ENCODE measurements around the gene DDX21.
"Not testable (repeated sequence)": the region's sequence is repeated elsewhere in the genome, so short reads cannot be mapped to it uniquely, and the experiment has no call there.

Gene DDX21

DNA sequence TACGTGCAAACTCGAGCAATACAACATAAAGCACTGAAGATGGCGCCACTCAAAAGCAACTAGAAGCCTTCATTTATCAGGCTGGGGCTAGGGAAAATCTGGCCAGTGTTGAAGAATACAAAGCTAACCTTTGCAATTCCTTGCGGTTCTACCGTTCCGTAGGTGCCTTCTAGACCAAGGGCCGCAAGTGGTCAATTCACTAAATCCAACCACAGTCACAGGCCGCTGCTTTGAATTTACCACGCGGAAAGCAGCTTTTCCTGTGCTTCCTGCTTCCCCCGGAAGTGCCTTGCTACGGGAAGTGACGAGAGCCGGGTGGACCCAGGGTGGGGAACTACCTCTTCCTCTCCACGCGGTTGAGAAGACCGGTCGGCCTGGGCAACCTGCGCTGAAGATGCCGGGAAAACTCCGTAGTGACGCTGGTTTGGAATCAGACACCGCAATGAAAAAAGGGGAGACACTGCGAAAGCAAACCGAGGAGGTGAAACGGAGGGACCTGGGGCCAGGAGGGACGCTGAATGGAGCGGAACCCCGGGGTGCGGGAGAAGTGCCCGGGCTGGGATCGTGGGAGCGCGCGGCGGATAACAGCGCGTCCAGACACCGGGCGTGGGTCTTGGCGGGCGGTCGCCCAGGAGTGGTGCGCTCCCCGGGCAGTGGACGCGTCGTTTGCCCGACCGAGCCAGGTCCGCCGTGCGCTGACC is at the start of gene DDX21:
DDX21 (plus strand) TSS at position 339 of the 701 bp plus-strand sequence; CDS start at position 395, 56 bp downstream.
- peak; percentile 87 for DNase-seq (ENCODE audit: low read depth)
- H3K4me3 ChIP-seq (ENCODE audit: low read depth, low read length), result peak within 1 kb of the TSS; percentile 98
- peak; percentile 48 for TF ChIP-seq CTCF (IDR thresholded peaks at IDR 0.05; ENCODE audit: control insufficient read depth, extremely low read depth, insufficient read depth)

- no peak for TF ChIP-seq CTCF (IDR thresholded peaks at IDR 0.05; ENCODE audit: control insufficient read depth, extremely low read depth, insufficient read depth)
- no peak for DNase-seq (ENCODE audit: low read depth)
These were observed 31.4 kb upstream of the DDX21 start for GRCh38 chr10:68924593-68924992.

GRCh38 chr10:68925489-68925888 is 30.5 kb upstream of the DDX21 start:
- no peak for DNase-seq (ENCODE audit: low read depth)
- no peak overlapping the region for H3K4me3 ChIP-seq (ENCODE audit: low read depth, low read length)
- TF ChIP-seq CTCF (IDR thresholded peaks at IDR 0.05; ENCODE audit: control insufficient read depth, extremely low read depth, insufficient read depth), result no peak

More at GRCh38 chr10:68924593-68924992, 31.4 kb upstream of the DDX21 start:
- no peak overlapping the region for H3K4me3 ChIP-seq (ENCODE audit: low read depth, low read length)

DNA sequence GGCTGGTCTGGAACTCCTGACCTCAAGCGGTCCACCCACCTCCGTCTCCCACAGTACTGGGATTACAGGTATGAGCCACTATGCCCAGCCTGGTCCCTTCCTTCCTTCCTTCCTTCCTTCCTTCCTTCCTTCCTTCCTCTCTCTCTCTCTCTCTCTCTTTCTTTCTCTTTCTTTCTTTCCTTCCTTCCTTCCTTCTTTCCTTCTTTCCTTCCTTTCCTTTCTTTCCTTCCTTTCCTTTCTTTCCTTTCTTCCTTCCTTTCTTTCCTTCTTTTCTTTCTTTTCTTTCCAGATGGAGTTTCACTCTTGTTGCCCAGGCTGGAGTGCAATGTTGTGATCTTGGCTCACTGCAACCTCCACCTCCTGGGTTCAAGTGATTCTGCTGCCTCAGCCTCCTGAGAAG is 26.8 kb upstream of the DDX21 start:
- H3K4me3 ChIP-seq (ENCODE audit: low read depth, low read length); DNase-seq (ENCODE audit: low read depth): not testable (repeated sequence)

DNA sequence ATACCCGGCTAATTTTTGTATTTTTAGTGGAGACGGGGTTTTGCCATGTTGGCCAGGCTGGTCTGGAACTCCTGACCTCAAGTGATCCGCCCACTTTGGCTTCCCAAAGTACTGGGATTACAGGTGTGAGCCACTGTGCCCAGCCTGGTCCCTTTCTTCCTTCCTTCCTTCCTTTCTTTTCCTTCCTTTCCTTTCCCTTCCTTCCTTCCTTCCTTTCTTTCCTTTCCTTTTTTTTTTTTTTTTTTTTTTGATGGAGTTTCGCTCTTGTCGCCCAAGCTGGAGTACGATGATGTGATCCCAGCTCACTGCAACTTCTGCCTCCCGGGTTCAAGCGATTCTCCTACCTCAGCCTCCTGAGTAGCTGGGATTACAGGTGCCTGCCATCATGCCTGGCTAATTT is 26.1 kb upstream of the DDX21 start:
- H3K4me3 ChIP-seq (ENCODE audit: low read depth, low read length); DNase-seq (ENCODE audit: low read depth): not testable (repeated sequence)

DNA sequence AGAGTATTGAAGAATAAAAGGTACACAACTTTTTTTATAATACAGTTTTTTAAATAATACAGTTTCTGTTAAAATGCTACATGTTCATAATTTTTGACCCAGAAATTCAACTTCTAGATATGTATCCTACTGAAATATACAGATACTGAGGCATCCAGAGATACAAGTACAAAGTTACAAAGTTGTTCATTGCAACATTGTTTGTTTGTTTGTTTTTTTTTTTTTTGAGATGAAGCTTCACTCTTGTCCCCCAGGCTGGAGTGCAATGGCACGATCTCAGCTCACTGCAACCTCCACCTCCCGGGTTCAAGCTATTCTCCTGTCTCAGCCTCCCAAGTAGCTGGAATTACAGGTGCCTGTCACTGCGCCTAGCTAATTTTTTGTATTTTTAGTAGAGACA is 23.1 kb upstream of the DDX21 start:
- not testable (repeated sequence) for DNase-seq (ENCODE audit: low read depth)

DNA sequence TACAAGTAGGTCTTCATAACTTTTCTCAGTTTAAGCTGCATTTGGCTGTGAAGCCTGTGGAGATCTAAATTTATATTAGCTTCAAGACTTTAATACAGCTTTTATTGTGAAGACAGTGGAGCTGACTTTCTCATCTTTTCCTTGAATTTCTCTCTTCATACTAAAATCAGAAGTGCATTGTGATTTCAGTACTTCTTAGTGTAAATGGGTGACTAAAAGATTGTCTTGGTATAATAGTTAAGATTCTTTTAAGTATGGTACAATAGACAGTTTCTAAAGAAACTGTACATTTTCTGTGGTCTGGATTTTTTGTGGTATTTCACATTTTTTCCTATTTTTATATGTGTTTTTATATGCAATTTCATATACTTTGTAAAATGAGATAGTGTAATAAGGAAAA is 21.0 kb upstream of the DDX21 start:
- TF ChIP-seq CTCF (IDR thresholded peaks at IDR 0.05; ENCODE audit: control insufficient read depth, extremely low read depth, insufficient read depth), result no peak
- no peak for DNase-seq (ENCODE audit: low read depth)
- H3K4me3 ChIP-seq (ENCODE audit: low read depth, low read length), result no peak overlapping the region

More for the DNA sequence above, 23.1 kb upstream of the DDX21 start:
- H3K4me3 ChIP-seq (ENCODE audit: low read depth, low read length), result not testable (repeated sequence)

GRCh38 chr10:68938117-68938516 is 17.9 kb upstream of the DDX21 start:
- no peak overlapping the region for H3K4me3 ChIP-seq (ENCODE audit: low read depth, low read length)
- no peak for TF ChIP-seq CTCF (IDR thresholded peaks at IDR 0.05; ENCODE audit: control insufficient read depth, extremely low read depth, insufficient read depth)
- DNase-seq (ENCODE audit: low read depth), result no peak
